ENCODE measurements around the gene ADAM12. TPM values are rescaled to one million over a fixed set of nuclear protein-coding genes. Genes with fewer than 3 reads are reported as not detected.

ADAM12 gene
- total RNA-seq, 1 donor from 2014 or later: 0.98 TPM

DNA sequence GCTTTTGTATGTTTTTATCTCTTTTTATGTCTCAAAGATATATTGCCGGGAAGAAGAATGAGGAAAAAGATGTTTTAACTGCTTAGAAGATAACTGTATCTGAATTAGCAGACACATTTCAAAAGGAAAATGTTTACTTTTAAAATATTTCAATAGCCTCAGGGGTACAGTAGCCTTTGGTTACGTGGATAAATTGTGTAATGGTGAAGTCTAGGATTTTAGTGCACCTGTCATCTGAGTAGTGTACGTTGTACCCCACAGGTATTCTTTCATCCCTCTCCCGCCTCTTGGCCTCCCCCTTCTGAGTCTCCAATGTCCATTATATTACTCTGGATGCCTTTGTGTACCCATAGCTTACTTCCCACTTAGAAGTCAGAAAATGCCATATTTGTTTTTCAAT lies 269.8 kb downstream of the ADAM12 start:
- Histone ChIP-seq H3K4me3 (no peak overlapping the region), H3K9me3 (no peaks in the 10 kb centered on the region), H3K27ac (no peak overlapping the region), H3K4me1 (no peaks in the 10 kb centered on the region), H3K36me3 (no peaks in the 10 kb centered on the region), H3K27me3 (no peaks in the 10 kb centered on the region)
- intact Hi-C loops (cut with DNase I): no loop called here
- TF ChIP-seq CTCF (IDR thresholded peaks at IDR 0.05): no peak
- DNase-seq: no peak
- no peak for ATAC-seq

DNA sequence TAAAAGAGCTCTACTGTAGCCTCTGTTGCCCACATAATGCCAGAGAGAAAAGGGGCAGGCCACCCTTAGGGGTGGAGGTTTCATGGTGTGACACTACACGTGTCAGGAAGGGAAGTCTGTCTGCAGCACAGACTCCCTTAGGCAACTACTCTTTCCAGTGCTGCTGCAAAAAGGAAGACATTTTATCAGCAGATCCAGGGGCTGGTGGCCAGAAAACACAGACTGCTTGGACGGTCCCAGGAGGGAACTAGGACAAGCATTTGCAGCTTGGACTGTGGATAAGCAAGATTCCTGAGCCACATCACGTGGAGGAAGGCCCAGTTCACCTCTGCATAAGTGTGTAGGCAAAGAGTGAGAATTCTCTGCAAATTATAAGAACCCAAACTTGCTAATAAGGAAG lies 271.1 kb downstream of the ADAM12 start:
- no peaks in the 10 kb centered on the region for H3K27me3 ChIP-seq
- DNase-seq (no peak), ATAC-seq (no peak)
- H3K9me3 ChIP-seq: no peaks in the 10 kb centered on the region
- no peak overlapping the region for H3K4me3 ChIP-seq
- H3K36me3 ChIP-seq: no peaks in the 10 kb centered on the region
- intact Hi-C loops (cut with DNase I): no loop called here
- no peaks in the 10 kb centered on the region for H3K4me1 ChIP-seq
- H3K27ac ChIP-seq: no peak overlapping the region
- no peak for TF ChIP-seq CTCF (IDR thresholded peaks at IDR 0.05)

- Histone ChIP-seq H3K4me3 (no peak overlapping the region), H3K27me3 (no peaks in the 10 kb centered on the region), H3K4me1 (no peaks in the 10 kb centered on the region), H3K36me3 (no peaks in the 10 kb centered on the region), H3K9me3 (no peaks in the 10 kb centered on the region), H3K27ac (no peak overlapping the region)
- ATAC-seq (no peak), DNase-seq (no peak)
- TF ChIP-seq CTCF (IDR thresholded peaks at IDR 0.05): no peak
- intact Hi-C loops (cut with DNase I): no loop called here
Observed at GRCh38 chr10:126115886-126116285, 272.4 kb downstream of the ADAM12 start.

GRCh38 chr10:126114884-126115555 lies 273.3 kb downstream of the ADAM12 start:
- DNase-seq: no peak
- Histone ChIP-seq H3K4me3 (no peak overlapping the region), H3K36me3 (no peaks in the 10 kb centered on the region), H3K4me1 (no peaks in the 10 kb centered on the region), H3K9me3 (no peaks in the 10 kb centered on the region), H3K27me3 (no peaks in the 10 kb centered on the region), H3K27ac (no peak overlapping the region)
- ATAC-seq: no peak
- intact Hi-C loops (cut with DNase I): no loop called here
- TF ChIP-seq CTCF (IDR thresholded peaks at IDR 0.05): no peak

- Histone ChIP-seq H3K9me3 (no peaks in the 10 kb centered on the region), H3K27me3 (no peaks in the 10 kb centered on the region), H3K27ac (no peak overlapping the region), H3K36me3 (no peaks in the 10 kb centered on the region), H3K4me1 (no peaks in the 10 kb centered on the region), H3K4me3 (no peak overlapping the region)
- ATAC-seq (no peak), DNase-seq (no peak)
- no peak for TF ChIP-seq CTCF (IDR thresholded peaks at IDR 0.05)
- intact Hi-C loops (cut with DNase I): no loop called here
Observed at GRCh38 chr10:126111516-126111915, 276.8 kb downstream of the ADAM12 start.

All from upper lobe of right lung (tissue), 1 donor.